Esophagus squamous epithelium (tissue), 4 donors: ENCODE data around the gene DYRK1A.

ENCODE experiments used
- CTCF ChIP-seq, 6 experiments: fragments of 450-650 bp in 4 of 6; fragments of 200-600 bp in 2 of 6; sonication (generic) in 2 of 6; IDR thresholded peaks; one replicate each; pipeline ENCODE4 v1.5.1; 2016 to 2019; ENCODE audit warnings: antibody characterized with exemption in 6 of 6, mild to moderate bottlenecking in 4 of 6, moderate library complexity in 4 of 6
- POLR2A ChIP-seq, 4 donors: fragments of 450-650 bp; IDR thresholded peaks; one replicate each; pipeline ENCODE4 v1.6.1; 2017; ENCODE audit warnings: antibody characterized with exemption in 4 of 4, mild to moderate bottlenecking in 4 of 4, moderate library complexity in 3 of 4

GRCh38 chr21:37413553-37414291 lies 47.1 kb downstream of the DYRK1A start:
- TF ChIP-seq CTCF (IDR thresholded peaks at IDR 0.05) = no peak
- TF ChIP-seq POLR2A (IDR thresholded peaks at IDR 0.05) = no peak
